OCI-LY7 (cell line): ENCODE results near the gene METTL8. TPM values are rescaled to one million over a fixed set of nuclear protein-coding genes. Genes with fewer than 3 reads are reported as not detected.
A peak's percentile ranks its signal among the peaks of the same experiment; 100 is the strongest.

ENCODE experiments used
- BruUV-seq: library from RNA; stranded (reverse); fragments of 400-500 nt; replicated peaks from 2 replicates; lab custom pipeline; 2021; lab: Mats Ljungman, UMichigan
- CTCF ChIA-PET: fragments of 300-600 bp; sonication (Branson Sonifier 250); formaldehyde crosslinking; loops from one replicate; lab custom pipeline; 2022; ENCODE audit warnings: antibody characterized with exemption; ENCODE audit not compliant: unreplicated experiment; lab: Charles Lee
- POLR2A ChIA-PET: fragments of 300-600 bp; sonication (Branson Sonifier 250); formaldehyde crosslinking; loops from one replicate; lab custom pipeline; 2022; ENCODE audit warnings: antibody characterized with exemption; lab: Charles Lee
- DNase-seq: peaks from one replicate; pipeline ENCODE4 v3.0.0-alpha.2; 2015; ENCODE audit warnings: low spot score
- H2AFZ ChIP-seq: fragments of 200-600 bp; sonication (generic), shearing (Covaris generic); 2 replicates; pipeline ENCODE4 v1.6.1; 2014; ENCODE audit warnings: mild to moderate bottlenecking, antibody characterized with exemption, low read length, moderate library complexity
- H3K27ac ChIP-seq: fragments of 200-600 bp; sonication (generic); 2 replicates; pipeline ENCODE4 v1.5.1; 2014; ENCODE audit warnings: mixed run types, low read depth, mild to moderate bottlenecking, moderate library complexity, low read length, inconsistent platforms; ENCODE audit not compliant: poor library complexity, severe bottlenecking
- H3K36me3 ChIP-seq: fragments of 200-600 bp; sonication (generic); 2 replicates; pipeline ENCODE4 v1.6.1; 2014; ENCODE audit warnings: mild to moderate bottlenecking, antibody characterized with exemption, low read length, moderate library complexity, mixed read lengths; ENCODE audit not compliant: insufficient read depth
- H3K4me1 ChIP-seq: fragments of 200-600 bp; sonication (generic); 2 replicates; pipeline ENCODE4 v1.5.1; 2014; ENCODE audit warnings: mild to moderate bottlenecking, low read length; ENCODE audit not compliant: insufficient read depth, poor library complexity, severe bottlenecking
- H3K4me2 ChIP-seq: fragments of 200-600 bp; sonication (generic); 2 replicates; pipeline ENCODE4 v1.6.1; 2014; ENCODE audit warnings: mild to moderate bottlenecking, low read length
- H3K4me3 ChIP-seq: fragments of 200-600 bp; sonication (generic); 2 replicates; pipeline ENCODE4 v1.5.1; 2014; ENCODE audit warnings: mild to moderate bottlenecking, low read depth, low read length; ENCODE audit not compliant: poor library complexity, severe bottlenecking
- H3K79me2 ChIP-seq: fragments of 200-600 bp; sonication (generic); 2 replicates; pipeline ENCODE4 v1.6.1; 2016; ENCODE audit warnings: low read depth, mild to moderate bottlenecking, low read length, moderate library complexity, mixed read lengths; ENCODE audit not compliant: insufficient read depth
- H3K9me2 ChIP-seq: fragments of 200-600 bp; sonication (generic); 2 replicates; pipeline ENCODE4 v1.6.1; 2016; ENCODE audit warnings: mild to moderate bottlenecking, low read length, mixed read lengths; ENCODE audit not compliant: insufficient read depth
- H3K9me3 ChIP-seq: fragments of 200-600 bp; sonication (generic); 2 replicates; pipeline ENCODE4 v1.6.1; 2014; ENCODE audit warnings: mild to moderate bottlenecking, mixed run types, low read length, mixed read lengths
- H4K20me1 ChIP-seq: fragments of 200-600 bp; sonication (generic); 2 replicates; pipeline ENCODE4 v1.6.1; 2014; ENCODE audit warnings: mild to moderate bottlenecking, antibody characterized with exemption, low read length, moderate library complexity, mixed read lengths; ENCODE audit not compliant: insufficient read depth
- CTCF ChIP-seq: fragments of 200-600 bp; sonication (generic); conservative IDR thresholded peaks from 2 replicates; pipeline ENCODE4 v1.5.1; 2014; ENCODE audit warnings: mild to moderate bottlenecking, antibody characterized with exemption, low read length, moderate library complexity, mixed read lengths
- EZH2phosphoT487 ChIP-seq: fragments of 200-600 bp; sonication (generic); IDR thresholded peaks from 2 replicates; pipeline ENCODE4 v1.6.1; 2018; ENCODE audit warnings: low read depth, borderline replicate concordance, mild to moderate bottlenecking, mixed run types, antibody characterized with exemption, low read length, moderate library complexity, mixed read lengths
- intact Hi-C: fragments of 100-400 bp; cut with micrococcal nuclease; formaldehyde crosslinking; loops from one replicate; pipeline ENCODE4 v1.10.0; 2022; ENCODE audit not compliant: unreplicated experiment
- total RNA-seq, 2 experiments: library from RNA; depleted of rRNA in 1 of 2; stranded (reverse); fragments of >200 nt in 1 of 2; shearing (Covaris generic) in 1 of 2; gene quantifications; 2 replicates each; pipeline ENCODE4 v1.2.3, GENCODE V29; 2014 to 2022

The METTL8 gene
- total RNA-seq, 2 experiments from 2014 or later = 11.8 to 33.0 TPM

GRCh38 chr2:171411791-171412483 lies 21.9 kb downstream of the METTL8 start:
- Histone ChIP-seq H3K4me2 (peak overlapping the region; percentile 15), H3K4me3 (no peak overlapping the region), H3K79me2 (peaks cover 31% of the 10 kb centered on the region; the same call in 1 of the 2 replicates), H3K9me3 (no peaks in the 10 kb centered on the region; the same call in 1 of the 2 replicates), H3K36me3 (peaks cover 10% of the 10 kb centered on the region), H3K9me2 (no peaks in the 10 kb centered on the region), H3K4me1 (peaks cover 55% of the 10 kb centered on the region), H4K20me1 (no peaks in the 10 kb centered on the region), H3K27ac (no peak overlapping the region), H2AFZ (peak overlapping the region; percentile 14; the same call in 1 of the 2 replicates)
- TF ChIP-seq EZH2phosphoT487 = no peak
- no peak for TF ChIP-seq CTCF
- no TSS peak for BruUV-seq
- ChIA-PET POLR2A (interaction anchor here (1.2 to 1.3 kb wide), 2 partner anchors 77 to 91 kb away, joined by 4 to 5 read pairs; no protein-coding TSS in a partner anchor), CTCF (no interaction called here)
- no peak for DNase-seq
- intact Hi-C loops = no loop called here

GRCh38 chr2:171411214-171411613 lies 22.6 kb downstream of the METTL8 start:
- peaks cover 55% of the 10 kb centered on the region for H3K4me1 ChIP-seq
- no TSS peak for BruUV-seq
- H3K4me3 ChIP-seq = no peak overlapping the region
- no peaks in the 10 kb centered on the region for H3K9me2 ChIP-seq
- H3K79me2 ChIP-seq = peaks cover 26% of the 10 kb centered on the region; the same call in 1 of the 2 replicates
- ChIA-PET CTCF (no interaction called here), POLR2A (interaction anchor here (0.7 to 2.3 kb wide), 14 partner anchors 12 to 506 kb away, joined by 3 to 14 read pairs (median 4); partner anchors contain the start of gene TLK1)
- no peak overlapping the region for H3K27ac ChIP-seq
- intact Hi-C loops = no loop called here
- H4K20me1 ChIP-seq = no peaks in the 10 kb centered on the region
- H3K9me3 ChIP-seq = no peaks in the 10 kb centered on the region; the same call in 1 of the 2 replicates
- H3K4me2 ChIP-seq = no peak overlapping the region; the same call in 1 of the 2 replicates
- no peak for DNase-seq
- peaks cover 13% of the 10 kb centered on the region for H3K36me3 ChIP-seq
- H2AFZ ChIP-seq = no peak overlapping the region
- no peak for TF ChIP-seq EZH2phosphoT487

GRCh38 chr2:171410624-171411023 lies 23.2 kb downstream of the METTL8 start:
- H3K36me3 ChIP-seq = peaks cover 13% of the 10 kb centered on the region
- H4K20me1 ChIP-seq = no peaks in the 10 kb centered on the region
- CTCF ChIA-PET = no interaction called here
- no TSS peak for BruUV-seq
- TF ChIP-seq EZH2phosphoT487 = no peak
- TF ChIP-seq CTCF = no peak
- peaks cover 25% of the 10 kb centered on the region; the same call in 1 of the 2 replicates for H3K79me2 ChIP-seq
- no peaks in the 10 kb centered on the region for H3K9me2 ChIP-seq
- H2AFZ ChIP-seq = no peak overlapping the region
- H3K4me3 ChIP-seq = no peak overlapping the region
- H3K4me1 ChIP-seq = peaks cover 55% of the 10 kb centered on the region
- DNase-seq = no peak
- no peaks in the 10 kb centered on the region; the same call in 1 of the 2 replicates for H3K9me3 ChIP-seq
- POLR2A ChIA-PET = interaction anchor here (0.5 to 2.9 kb wide), 22 partner anchors 11 to 505 kb away, joined by 3 to 14 read pairs (median 4); partner anchors contain the start of gene TLK1
- no peak overlapping the region for H3K27ac ChIP-seq
- intact Hi-C loops = no loop called here
- no peak overlapping the region for H3K4me2 ChIP-seq
